ENCODE measurements around the gene ACLY. TPM values are rescaled to one million over a fixed set of nuclear protein-coding genes. Genes with fewer than 3 reads are reported as not detected.

ACLY gene
- total and polyA plus RNA-seq, 2 of the 13 experiments (the other 11 are each of a cell fraction or from before 2014, with no cell fraction given), result 111 to 218 TPM

DNA sequence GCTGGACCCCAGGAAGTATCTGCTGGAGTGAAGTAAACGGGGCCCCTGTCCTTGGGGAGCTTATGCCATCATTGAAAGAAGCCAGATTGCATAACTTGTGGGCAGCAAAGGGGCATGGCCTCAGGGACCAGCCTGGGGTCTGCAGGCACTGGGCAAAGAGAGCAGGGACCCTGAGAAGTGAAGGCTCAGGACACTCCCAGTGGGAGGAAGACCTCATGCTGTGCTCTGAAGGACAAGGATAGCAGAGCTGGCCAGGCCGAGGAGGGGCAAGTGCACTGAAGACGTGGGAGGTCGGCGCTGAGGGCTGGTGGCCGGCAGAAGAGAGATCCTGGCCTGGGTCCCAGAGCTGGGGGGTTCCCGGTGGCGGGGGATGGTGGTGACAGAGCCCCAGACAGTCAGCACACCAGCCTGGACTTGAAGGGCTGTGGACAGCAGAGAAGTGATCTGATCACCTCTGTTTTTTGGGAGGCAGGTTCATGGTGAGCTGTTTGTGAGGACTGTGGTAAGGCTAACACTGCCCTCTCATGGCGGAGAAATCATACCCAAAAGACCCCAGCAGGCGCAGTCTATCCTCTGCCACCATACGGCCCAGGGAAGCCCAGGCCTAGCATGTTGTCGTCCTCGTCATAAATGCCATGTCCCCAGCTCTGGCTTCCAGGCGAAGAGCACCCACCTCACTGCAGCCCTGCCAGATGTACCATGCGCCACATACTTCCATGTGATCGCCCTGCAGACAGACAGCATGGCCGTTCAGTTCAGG lies 40.8 kb upstream of the ACLY start (continued):
- peak; percentile 88 to 96; a peak in 2 of 4 replicates for TF ChIP-seq HMGXB4 (CRISPR knock-in tag; IDR thresholded peaks at IDR 0.05; ENCODE audit: borderline replicate concordance in 1 of 2, low read depth in 1 of 2)
- TF ChIP-seq, protein P1, sequence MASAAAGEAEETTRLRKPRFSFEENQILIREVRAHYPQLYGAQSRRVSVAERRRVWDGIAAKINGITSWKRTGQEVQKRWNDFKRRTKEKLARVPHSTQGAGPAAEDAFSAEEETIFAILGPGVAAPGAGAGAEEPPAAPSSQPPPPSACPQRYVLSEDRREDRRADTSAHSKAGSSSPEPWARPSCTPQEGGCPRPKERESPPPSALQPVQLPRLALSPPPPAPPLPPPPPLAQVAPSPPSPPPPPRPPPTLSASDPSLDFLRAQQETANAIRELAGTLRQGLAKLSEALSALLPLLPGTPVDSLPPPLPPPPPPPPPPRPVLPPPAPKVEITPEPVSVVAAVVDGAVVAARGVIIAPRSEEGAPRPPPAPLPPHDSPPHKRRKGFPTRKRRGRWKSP (CRISPR knock-in tag; IDR thresholded peaks at IDR 0.05), result peak; percentile 54; the same call in 1 of the 2 replicates
- no peak for TF ChIP-seq KLF12 (CRISPR knock-in tag; IDR thresholded peaks at IDR 0.05; ENCODE audit: borderline replicate concordance)
- TF ChIP-seq ZNF709 (CRISPR knock-in tag; IDR thresholded peaks at IDR 0.05), result 0 out of 2 replicates have a peak, but pooled peaks have one; percentile 27
- peak; percentile 59; the same call in 1 of the 2 replicates for TF ChIP-seq MXD4 (CRISPR knock-in tag; IDR thresholded peaks at IDR 0.05)
- peak; percentile 31; the same call in 1 of the 2 replicates for TF ChIP-seq KLF6 (CRISPR knock-in tag; IDR thresholded peaks at IDR 0.05)
- TF ChIP-seq, protein P2, sequence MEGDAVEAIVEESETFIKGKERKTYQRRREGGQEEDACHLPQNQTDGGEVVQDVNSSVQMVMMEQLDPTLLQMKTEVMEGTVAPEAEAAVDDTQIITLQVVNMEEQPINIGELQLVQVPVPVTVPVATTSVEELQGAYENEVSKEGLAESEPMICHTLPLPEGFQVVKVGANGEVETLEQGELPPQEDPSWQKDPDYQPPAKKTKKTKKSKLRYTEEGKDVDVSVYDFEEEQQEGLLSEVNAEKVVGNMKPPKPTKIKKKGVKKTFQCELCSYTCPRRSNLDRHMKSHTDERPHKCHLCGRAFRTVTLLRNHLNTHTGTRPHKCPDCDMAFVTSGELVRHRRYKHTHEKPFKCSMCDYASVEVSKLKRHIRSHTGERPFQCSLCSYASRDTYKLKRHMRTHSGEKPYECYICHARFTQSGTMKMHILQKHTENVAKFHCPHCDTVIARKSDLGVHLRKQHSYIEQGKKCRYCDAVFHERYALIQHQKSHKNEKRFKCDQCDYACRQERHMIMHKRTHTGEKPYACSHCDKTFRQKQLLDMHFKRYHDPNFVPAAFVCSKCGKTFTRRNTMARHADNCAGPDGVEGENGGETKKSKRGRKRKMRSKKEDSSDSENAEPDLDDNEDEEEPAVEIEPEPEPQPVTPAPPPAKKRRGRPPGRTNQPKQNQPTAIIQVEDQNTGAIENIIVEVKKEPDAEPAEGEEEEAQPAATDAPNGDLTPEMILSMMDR (CRISPR knock-in tag; IDR thresholded peaks at IDR 0.05), result peak; percentile 98
- no peak for TF ChIP-seq GATA4 (IDR thresholded peaks at IDR 0.05; ENCODE audit: borderline replicate concordance, low read depth)
- 0 out of 2 replicates have a peak, but pooled peaks have one; percentile 57 for TF ChIP-seq DMAP1 (CRISPR knock-in tag; IDR thresholded peaks at IDR 0.05)
- TF ChIP-seq ZFP36 (IDR thresholded peaks at IDR 0.05; ENCODE audit: borderline replicate concordance, low read depth, low read length, partially characterized antibody), result peak; percentile 15
- TF ChIP-seq NFIB (CRISPR knock-in tag; IDR thresholded peaks at IDR 0.05; ENCODE audit: borderline replicate concordance), result no peak
- no peak; the same call in 1 of the 2 replicates for TF ChIP-seq PAXIP1 (CRISPR knock-in tag; conservative IDR thresholded peaks at IDR 0.05)
- TF ChIP-seq HOXA3 (CRISPR knock-in tag; IDR thresholded peaks at IDR 0.05), result peak; percentile 73
- no peak; the same call in 1 of the 2 replicates for TF ChIP-seq GFI1 (CRISPR knock-in tag; IDR thresholded peaks at IDR 0.05; ENCODE audit: borderline replicate concordance)
- TF ChIP-seq TEF (CRISPR knock-in tag; IDR thresholded peaks at IDR 0.05), result peak; percentile 90
- peak; percentile 49 for TF ChIP-seq GATAD2A (CRISPR knock-in tag; IDR thresholded peaks at IDR 0.05)
- peak; percentile 37 for TF ChIP-seq SPEN (CRISPR knock-in tag; IDR thresholded peaks at IDR 0.05; ENCODE audit: low read depth)
- peak; percentile 55; the same call in 1 of the 2 replicates for TF ChIP-seq ZBTB42 (CRISPR knock-in tag; IDR thresholded peaks at IDR 0.05)
- TF ChIP-seq NRL (CRISPR knock-in tag; IDR thresholded peaks at IDR 0.05; ENCODE audit: borderline replicate concordance), result peak; percentile 81; the same call in 1 of the 2 replicates

Data from HepG2 (cell line).